Measurements from ENCODE around the gene OCA2.

The OCA2 gene

GRCh38 chr15:27782125-27782524 lies 317.0 kb downstream of the OCA2 start:
- no peak overlapping the region for H3K4me3 ChIP-seq (ENCODE audit: low read depth, low read length)
- TF ChIP-seq, protein P1, sequence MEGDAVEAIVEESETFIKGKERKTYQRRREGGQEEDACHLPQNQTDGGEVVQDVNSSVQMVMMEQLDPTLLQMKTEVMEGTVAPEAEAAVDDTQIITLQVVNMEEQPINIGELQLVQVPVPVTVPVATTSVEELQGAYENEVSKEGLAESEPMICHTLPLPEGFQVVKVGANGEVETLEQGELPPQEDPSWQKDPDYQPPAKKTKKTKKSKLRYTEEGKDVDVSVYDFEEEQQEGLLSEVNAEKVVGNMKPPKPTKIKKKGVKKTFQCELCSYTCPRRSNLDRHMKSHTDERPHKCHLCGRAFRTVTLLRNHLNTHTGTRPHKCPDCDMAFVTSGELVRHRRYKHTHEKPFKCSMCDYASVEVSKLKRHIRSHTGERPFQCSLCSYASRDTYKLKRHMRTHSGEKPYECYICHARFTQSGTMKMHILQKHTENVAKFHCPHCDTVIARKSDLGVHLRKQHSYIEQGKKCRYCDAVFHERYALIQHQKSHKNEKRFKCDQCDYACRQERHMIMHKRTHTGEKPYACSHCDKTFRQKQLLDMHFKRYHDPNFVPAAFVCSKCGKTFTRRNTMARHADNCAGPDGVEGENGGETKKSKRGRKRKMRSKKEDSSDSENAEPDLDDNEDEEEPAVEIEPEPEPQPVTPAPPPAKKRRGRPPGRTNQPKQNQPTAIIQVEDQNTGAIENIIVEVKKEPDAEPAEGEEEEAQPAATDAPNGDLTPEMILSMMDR (IDR thresholded peaks at IDR 0.05; ENCODE audit: borderline replicate concordance, insufficient read depth, low read depth, low read length) = no peak

- TF ChIP-seq, protein P1 (IDR thresholded peaks at IDR 0.05; ENCODE audit: borderline replicate concordance, insufficient read depth, low read depth, low read length) = no peak
- no peak overlapping the region for H3K4me3 ChIP-seq (ENCODE audit: low read depth, low read length)
These were observed 322.6 kb downstream of the OCA2 start for GRCh38 chr15:27776501-27776900.

- TF ChIP-seq, protein P1 (IDR thresholded peaks at IDR 0.05; ENCODE audit: borderline replicate concordance, insufficient read depth, low read depth, low read length) = no peak
- H3K4me3 ChIP-seq (ENCODE audit: low read depth, low read length) = no peak overlapping the region
These were observed 324.5 kb downstream of the OCA2 start for GRCh38 chr15:27774638-27775037.

GRCh38 chr15:27774191-27774590 lies 324.9 kb downstream of the OCA2 start:
- TF ChIP-seq, protein P1 (IDR thresholded peaks at IDR 0.05; ENCODE audit: borderline replicate concordance, insufficient read depth, low read depth, low read length) = no peak
- no peak overlapping the region for H3K4me3 ChIP-seq (ENCODE audit: low read depth, low read length)

DNA sequence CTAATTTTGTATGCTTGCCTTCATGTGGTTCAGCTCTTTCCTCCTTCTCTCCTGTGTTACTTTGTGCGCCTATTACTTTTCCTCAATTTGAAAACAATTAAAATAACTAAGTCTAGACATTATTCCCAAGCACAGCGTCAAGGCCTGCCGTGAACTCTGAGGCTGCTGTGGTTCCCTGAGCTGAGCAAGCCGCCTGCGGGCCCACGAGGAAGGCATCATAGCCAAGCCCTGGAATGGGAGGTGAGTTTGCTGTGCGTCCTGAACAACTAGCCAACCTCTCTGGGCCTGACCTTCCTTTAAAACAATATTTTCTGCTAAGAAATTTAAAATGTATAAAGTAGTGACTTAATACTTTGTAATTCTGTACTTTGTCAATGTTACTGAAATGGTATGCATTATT lies 327.2 kb downstream of the OCA2 start:
- TF ChIP-seq, protein P1 (IDR thresholded peaks at IDR 0.05; ENCODE audit: borderline replicate concordance, insufficient read depth, low read depth, low read length) = no peak
- H3K4me3 ChIP-seq (ENCODE audit: low read depth, low read length) = no peak overlapping the region

DNA sequence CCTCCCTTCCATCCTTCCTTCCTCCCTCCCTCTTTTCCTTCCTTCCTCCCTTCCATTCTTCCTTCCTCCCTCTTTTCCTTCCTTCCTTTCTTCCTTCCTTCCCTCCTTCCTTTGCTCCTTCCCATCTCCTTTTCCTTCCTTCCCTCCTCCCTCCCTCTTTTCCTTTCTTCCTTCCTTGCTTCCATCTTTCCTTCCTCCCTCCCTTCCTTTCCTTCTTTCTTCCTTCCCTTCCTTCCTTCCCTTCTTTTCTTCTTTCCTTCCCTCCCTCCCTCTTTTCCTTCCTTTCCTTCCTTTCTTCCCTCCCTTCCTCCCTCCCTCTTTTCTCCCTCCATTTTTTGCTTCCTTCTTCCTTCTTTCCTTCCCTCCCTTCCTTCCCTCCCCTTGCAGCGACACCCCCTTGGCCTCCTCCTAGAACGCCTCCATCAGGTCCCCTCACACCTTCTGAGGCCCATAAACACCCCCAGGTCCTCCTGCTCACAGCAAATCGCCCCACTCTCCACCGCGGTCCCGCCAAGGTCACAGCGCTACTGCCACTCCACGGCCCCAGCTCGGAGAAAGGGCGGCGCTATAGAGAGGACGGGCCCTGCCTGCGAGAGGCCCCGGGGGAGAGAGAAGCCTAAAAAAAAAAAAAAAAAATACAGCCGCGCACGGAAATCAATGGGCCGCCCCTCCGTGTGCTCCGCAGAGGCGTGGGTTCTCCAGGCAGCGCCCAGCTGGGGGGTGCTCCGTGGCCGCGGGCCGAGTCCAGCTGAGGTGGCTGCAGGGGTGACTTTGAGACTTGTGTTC lies 328.2 kb downstream of the OCA2 start:
- no peak overlapping the region for H3K4me3 ChIP-seq (ENCODE audit: low read depth, low read length)
- TF ChIP-seq, protein P1 (IDR thresholded peaks at IDR 0.05; ENCODE audit: borderline replicate concordance, insufficient read depth, low read depth, low read length) = no peak

GRCh38 chr15:27770086-27770607 lies 329.0 kb downstream of the OCA2 start:
- TF ChIP-seq, protein P1 (IDR thresholded peaks at IDR 0.05; ENCODE audit: borderline replicate concordance, insufficient read depth, low read depth, low read length) = no peak
- no peak overlapping the region for H3K4me3 ChIP-seq (ENCODE audit: low read depth, low read length)
